Hematopoietic multipotent progenitor cell treated with erythropoietin and hydrocortisone succinate and interleukin-3 and kit ligand, for 8 days (in vitro differentiated cells): Measurements from ENCODE around the gene CDC42BPB.
A peak's percentile ranks its signal among the peaks of the same experiment; 100 is the strongest.
"Not testable (repeated sequence)": the region's sequence is repeated elsewhere in the genome, so short reads cannot be mapped to it uniquely, and the experiment has no call there.

ENCODE experiments used
- DNase-seq: peaks from one replicate; pipeline ENCODE4 v3.0.0-alpha.2; 2015

Gene CDC42BPB

DNA sequence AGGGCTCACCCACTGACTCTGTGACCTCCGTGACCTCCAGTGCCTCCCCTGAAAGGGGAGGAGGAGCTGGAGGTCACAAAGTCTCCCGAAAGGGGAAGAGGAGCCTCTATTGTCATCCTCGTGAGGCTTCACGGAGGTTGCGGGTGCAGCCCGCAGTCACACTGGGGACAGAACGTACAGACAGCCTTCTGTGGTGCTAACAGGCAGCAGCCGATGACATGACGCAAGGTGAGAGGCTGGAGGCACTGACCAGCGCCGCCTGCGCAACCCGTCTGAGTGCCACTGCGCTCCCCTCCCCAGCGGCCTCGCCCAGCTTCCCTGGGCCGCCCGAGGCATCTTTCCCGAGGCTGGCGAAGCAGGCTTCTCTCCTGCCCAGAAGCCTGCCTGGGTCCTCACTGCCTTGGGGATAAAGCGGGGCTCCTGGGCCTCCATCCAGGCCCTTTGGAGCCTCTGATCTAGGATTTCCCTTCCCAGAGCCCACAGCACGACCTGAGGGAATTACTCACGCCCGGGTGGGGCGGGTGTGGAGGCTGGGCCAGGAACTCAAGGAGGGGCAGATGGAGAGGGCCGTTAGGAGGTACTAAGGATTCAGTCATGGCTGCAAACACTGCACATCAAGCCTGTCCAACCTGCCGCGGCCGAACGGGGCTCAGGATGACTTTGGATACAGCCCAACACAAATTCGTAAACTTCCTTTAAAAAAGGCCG, 14.3 kb upstream of the CDC42BPB start:
- no peak for DNase-seq

DNA sequence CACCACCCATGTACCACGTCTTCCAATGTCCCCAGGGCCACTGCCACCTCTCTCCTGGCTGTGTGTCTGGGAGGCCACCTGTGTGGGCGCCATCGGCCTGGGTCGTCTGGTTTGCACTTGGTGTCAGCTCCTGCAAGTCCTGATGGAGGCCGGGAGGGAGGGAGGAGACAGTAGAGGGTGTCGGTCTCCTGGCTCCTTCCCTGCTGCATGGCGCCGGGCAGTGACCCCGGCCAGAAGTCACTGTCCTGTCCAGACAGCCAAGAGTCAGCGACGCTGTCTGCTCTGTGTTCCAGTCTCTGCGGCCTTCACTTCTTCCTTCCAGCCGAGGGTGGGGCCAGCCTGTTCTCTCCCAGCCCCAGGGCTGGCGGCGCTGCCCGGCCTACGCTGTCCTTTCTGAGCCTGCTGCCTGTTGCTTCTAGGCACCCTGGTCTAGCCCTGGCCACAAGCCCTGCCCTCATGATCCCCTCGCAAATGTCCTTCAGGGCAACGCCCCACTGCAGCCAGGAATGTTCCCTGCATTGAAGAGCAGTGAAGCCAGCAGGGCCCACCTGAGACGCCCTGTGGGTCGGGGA, 13.7 kb upstream of the CDC42BPB start:
- DNase-seq: no peak

DNA sequence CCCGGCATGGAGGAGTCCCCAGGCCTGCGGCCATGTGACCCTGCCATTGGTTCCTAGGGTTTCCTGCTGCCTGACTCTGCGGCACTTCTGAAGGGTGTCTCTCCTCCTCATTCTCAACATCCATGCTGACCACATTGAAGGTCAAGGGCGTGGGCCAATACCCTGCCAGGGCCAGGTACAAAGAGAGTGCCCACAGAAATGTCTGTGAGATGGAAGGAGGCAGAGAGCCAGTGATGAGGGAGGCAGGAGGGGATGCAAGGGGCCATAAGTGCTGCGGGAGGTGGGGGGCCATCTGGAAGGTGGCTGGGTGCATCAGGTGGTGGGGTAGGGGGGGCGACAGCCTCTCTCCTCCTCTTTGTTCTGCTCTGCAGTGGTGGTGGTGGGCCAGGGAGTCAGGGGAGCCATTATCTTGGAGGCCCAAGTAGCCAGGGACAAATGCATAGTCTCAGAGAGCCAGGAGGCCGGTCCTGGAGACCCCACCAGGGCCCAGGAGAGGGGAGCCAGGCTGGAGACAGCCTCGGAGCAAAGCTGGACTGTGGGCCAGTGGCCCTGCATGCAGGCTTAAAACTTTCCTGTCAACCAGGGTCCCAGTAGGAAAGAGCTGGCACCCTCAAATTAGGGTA, 13.0 kb upstream of the CDC42BPB start:
- DNase-seq: no peak

DNA sequence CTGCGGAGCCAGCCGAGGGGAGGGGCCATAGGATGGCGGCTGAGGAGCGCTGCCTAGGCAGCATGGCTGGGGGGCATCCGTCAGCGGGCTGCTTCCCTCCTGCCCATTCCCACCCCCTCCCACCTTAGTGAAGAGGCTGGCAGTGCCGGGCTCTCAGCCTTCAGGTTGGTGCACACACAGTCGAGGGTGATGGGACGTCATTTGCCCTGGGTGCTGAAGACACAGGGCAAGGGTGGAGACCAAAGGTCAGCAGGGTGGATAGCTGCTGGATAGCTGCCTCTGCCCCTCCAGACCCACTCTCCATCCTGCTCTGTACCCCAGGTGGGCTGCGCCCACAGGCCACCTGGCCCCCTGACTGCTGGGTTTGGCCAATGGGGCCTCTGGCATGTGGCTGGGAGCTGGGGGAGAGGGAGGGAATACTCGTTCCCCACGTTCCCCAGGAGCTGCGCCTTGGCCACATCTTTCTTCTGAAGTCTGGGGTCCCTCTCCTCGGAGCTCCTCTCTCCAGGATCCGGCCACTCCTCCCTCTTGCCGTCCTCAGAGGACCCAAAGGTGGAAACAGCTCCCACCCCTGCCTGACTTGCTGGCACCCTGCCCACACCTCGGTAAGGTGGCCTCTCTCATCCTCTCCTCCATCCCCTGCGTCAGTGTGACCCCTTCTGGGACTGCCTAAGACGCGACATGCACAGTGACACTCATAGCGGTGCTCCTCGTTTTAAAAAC, 11.2 kb upstream of the CDC42BPB start:
- DNase-seq: no peak

DNA sequence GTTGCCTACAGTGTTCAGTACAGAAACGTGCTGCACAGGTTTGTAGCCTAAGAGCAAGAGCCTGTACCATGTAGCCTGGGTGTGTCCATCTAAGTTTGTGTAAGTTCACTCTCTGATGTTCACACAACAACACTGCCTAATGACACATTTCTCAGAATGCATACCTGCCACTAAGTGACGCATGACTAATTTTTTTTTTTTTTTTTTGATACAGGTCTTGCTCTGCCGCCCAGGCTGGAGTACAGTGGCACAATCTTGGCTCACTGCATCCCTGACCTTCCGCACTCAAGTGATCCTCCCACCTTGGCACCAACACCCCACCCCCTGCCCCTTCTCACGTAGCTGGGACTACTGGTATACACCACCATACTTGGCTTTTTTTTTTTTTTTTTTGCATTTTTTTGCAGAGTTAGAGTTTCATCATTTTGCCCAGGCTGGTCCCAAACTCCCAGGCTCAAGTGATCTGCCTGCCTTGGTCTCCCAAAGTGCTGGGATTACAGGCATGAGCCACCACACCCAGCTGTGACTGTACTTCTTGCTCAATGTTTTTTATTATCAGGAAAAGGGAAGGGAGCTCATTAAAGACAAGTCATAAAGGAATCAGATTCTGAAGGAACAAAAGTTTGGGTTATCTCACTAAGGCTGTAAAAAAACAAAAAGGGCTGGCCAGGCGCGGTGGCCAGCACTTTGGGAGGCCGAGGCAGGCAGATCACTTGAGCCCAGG, 10.0 kb upstream of the CDC42BPB start:
- DNase-seq: no peak

DNA sequence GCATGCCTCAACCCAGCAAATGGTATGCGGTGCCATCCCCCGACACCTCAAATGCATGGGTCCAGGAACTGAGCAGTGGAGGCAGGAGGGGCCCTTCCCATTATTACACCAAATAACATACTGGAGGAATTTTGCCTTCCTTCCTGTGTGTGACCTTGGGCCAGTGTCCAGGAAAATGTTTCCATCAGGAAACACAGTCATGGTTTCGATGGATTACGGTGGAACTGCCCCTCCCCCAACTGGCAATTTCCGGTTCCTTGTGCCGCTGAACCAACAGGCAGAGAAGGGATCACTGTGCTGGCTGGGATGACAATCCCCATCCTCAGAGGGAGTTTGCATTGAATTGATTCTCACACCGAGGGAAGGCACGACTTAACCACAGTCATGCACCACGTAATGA, 9.1 kb upstream of the CDC42BPB start:
- DNase-seq: no peak

DNA sequence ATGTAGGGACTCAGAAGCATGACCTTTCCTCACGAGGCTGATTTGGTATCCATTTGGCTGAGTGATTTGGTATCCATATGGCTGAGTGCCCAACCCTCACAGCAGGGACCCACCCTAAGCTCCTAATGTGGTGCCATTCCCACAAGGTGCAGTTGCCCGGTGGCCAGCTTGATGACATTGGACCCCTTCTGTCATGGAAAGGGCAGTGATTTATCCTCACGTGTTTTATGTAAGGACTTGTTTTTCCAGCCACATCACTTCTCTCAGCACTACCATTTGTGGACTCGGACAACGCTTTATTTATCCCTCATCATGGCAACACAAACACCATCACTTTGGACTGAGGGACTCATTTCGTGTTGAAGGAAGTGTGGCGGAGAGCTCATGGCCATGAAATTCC, 8.5 kb upstream of the CDC42BPB start:
- DNase-seq: no peak

DNA sequence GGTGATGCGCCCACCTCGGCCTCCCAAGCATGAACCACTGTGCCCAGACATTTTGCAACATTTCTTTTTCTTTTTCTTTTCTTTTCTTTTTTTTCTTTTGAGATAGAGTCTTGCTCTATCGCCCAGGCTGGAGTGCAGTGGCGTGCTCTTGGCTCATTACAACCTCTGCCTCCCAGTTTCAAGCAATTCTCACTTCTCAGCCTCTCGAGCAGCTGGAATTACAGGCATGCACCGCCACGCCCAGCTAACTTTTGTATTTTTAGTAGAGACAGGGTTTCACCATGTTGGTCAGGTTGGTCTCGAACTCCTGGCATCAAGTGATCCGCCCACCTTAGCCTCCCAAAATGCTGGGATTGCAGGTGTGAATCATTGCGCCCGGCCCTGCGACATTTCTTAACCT, 7.6 kb upstream of the CDC42BPB start:
- no peak for DNase-seq

DNA sequence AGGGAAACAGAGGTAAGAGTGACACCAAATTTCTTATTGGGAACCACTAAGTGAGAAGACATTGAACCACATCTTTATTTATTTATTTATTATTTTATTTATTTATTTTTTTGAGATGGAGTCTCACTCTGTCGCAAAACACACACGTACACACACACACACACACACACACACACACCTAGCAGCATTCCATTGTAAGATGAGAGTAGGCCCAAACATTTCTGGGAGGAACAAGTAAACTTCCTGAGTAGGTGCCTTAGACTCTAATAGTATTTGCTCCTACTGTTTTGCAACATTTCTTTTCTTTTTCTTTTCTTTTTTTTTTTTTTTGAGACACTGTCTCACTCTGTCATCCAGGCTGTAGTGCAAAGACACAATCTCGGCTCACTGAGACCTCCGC, 7.1 kb upstream of the CDC42BPB start:
- no peak for DNase-seq

DNA sequence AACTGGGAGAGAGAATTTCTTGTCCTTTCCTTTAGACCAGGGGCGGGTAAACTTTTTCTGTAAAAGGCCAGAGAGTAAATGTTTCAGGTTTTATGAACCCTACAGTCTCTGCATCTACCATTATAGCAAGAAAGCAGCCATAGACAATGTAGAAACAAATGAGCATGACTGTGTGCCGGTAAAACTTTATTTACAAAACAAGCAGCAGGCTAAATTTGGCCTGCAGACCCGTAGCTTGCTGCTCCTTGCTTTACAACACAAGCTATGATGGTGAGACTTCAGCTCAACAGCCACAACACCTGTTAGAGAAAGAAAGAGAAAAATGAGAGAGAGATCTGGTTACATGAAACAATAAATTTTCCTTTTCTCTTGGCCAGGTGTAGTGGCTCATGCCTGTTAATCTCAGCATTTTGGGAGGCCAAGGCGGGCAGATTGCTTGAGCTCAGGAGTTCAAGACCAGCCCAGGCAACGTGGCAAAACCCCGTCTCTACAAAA, 4.2 kb upstream of the CDC42BPB start:
- DNase-seq: no peak

DNA sequence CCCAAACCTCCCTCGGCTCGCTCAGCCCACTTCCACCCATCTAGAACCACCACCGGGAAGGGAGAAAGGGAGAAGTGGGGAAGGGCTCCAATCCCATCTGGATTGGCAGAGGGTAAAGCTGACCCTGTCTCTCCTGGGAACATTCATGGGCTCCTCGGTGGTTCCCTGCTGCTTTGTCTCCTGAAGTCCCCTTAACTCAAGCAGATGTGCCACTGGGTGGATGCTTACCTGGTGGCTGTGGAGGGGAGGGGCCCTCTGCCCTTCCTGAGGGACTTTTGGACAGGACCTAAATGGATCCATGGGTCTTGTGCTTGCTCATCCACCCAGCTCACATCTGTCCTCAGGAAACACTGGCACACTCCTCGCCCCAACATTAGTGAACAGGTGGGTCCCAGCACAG, 2.2 kb upstream of the CDC42BPB start:
- no peak for DNase-seq

DNA sequence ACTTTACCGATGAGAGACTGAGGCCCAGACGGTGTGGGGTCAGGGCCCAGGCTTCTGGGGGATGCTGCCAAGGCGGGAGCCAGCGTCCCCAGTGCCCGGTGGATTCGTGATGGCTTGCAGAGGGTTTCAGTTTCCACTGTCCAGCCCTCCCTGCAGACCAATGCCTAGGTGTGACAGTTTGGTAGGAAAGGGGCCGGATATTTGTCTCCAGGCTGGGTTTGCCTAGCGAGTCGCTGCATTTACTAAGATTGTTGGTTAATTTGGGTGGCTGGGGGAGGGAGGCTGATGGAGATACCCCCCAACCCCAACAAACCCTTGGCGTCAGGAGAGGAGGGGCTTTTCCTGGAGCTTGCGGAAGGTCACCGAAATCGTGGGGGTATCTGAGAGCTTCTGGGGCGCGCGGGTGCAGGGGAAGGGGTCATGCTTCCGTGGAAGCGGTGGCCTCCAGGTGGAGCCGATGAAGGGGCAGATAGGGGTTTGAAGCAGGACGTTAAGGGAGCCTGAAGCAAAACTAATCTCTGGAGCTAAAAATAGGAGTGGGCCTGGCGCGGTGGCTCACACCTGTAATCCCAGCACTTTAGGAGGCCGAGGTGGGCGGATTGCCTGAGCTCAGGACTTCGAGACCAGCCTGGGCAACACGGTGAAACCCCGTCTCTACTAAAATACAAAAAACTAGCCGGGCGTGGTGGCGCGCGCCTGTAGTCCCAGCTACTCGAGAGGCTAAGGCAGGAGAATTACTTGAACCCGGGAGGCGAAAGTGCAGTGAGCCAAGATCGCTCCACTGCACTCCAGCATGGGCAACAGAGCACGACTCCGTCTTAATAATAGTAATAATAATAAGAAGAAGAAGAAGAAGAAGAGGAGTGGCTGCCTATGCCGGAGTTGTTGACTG, 1.1 kb upstream of the CDC42BPB start:
- no peak for DNase-seq

DNA sequence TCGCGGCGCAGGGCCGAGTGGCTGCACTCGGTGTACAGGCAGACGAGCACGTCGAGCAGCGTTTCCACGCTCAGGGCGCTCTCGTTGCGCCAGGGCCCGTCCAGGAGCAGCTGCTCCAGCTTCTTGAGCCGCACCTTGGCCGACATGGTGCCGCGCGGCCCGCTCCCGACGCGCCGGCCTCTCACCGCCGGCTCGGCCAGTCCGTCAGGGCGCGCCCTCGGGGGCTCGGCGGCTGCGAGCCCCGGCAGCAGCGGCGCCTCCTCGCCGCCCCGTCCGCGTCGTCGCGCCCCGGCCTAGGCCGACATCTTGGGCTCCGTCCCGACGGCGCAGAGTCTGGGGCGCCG, 349 bp downstream of the CDC42BPB start:
- DNase-seq: peak; percentile 4

DNA sequence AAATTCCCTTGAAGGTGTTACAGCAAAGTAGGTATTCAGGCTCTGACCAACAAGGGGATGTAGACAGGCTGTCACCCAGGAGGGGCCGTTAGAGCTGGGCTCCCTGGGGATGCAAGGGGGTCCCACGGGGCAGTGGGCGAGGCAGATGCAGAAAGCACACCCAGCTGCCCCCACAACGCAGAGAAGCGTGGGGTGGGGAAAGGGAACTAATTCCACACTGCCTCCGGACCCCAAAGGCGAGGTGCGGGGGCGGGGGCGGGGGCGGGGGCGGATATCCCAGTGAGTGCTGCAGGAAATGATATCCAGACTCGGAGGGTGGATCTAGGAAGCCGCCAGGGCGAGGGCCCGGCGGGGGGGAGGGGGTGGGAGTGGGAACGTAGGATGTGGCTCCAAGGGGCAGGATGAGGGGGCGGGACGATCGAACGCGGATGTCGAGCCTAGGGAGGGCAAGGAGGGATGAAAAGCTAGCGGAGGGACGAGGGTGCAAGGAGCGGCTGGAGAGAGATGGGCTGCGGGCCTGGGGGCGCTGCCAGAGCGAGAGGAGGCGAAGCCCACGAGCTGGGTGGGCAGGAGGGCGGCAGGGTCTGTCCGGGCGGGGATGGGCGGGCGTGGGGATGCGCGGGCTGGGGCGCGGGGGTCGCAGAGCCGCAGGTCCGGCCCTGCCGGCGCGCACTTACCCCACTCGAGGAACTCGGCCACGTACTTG, 874 bp downstream of the CDC42BPB start:
- peak; percentile 16 for DNase-seq

DNA sequence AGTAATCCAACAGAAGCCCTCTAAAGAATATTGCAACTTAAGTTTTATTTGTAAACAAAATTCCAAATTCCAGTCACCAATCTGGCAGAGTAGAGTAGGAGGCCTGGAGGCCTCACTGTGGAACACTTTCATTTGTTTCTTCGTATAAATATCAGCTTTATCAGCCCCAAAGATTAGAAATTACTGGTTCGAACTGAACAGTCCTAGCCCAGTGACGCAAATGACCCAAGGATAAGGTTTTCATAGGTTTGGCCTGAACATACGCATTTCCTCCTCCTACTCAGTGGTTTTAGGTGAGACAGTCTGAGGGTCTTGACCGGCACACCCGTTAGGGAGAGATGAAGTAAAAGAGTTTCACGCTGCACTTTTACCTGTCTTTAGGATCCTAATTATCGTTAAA, 1.7 kb downstream of the CDC42BPB start:
- no peak for DNase-seq

DNA sequence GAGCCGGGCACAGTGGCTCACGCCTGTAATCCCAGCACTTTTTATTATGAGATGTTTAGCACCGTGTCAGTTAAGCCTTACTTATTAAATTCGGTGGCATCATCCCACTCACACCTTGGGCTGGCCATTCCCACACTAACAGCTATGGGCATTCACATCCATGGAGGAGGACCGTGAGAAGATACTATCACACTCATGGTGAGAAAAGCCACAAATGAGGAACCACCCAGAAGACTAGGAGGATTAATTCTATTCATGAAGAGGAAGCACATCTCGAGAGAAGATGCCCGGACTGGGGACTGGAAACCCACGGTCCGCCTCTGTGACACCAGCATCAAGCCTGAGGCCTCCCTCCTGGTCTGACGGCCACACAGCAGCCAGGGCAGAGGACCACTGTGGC, 4.9 kb downstream of the CDC42BPB start:
- peak; percentile 4 for DNase-seq

DNA sequence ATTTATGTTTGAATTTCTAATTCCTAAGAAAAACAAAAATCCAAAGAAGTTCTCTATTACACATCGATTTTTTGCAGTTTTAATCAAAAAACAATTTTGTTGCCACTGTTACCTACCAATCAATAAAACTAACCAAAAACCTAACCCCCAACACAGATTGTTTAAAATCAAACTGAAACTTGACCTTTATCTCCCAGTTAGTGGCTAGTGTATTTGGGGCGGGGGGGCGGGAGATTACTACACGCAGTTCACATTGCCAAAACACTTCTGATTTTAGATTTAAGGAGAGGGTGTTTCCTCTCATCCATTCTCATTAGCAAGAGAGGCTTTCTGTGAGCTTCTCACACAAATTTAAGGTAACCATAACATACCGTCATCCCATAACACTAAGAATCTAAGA, 6.4 kb downstream of the CDC42BPB start:
- no peak for DNase-seq

DNA sequence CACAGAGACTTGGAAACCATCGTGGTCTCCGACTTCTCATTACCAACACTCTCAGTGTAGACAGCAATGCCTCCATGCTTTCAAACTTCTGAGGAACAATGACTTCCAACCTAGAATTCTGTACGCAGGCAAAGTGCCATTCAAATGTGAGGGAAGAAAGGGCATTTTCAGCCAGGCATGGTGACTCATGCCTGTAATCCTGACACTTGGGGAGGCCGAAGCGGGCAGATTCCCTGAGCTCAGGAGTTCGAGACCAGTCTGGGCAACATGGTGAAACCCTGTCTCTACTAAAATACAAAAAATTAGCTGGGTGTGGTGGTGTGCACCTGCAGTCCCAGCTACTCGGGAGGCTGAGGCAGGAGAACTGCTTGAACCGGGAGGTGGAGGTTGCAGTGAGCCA, 9.9 kb downstream of the CDC42BPB start:
- DNase-seq: not testable (repeated sequence)

DNA sequence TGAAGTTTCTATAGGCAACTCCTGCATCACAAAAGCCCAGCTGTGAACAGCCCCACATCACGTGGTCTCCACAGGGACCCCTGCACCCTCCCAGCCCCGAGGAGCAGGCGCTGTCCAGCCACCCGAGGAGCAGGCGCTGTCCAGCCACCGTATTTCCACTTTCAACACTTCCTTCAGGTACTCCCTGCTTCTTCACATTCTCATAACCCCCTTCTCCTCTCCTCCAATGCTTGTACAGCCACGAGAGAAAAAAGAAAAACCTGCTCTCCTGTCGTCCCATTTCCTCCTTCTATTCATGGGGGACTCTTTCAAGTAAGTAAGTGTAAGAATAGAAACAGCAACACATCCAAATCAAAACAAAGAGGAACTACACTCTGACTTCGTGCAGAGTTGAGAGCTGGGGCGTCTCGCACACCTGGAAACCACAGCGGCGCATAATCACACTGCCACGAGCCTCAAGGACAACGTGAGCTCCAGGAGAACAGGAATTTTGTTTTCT, 11.9 kb downstream of the CDC42BPB start:
- DNase-seq: no peak

DNA sequence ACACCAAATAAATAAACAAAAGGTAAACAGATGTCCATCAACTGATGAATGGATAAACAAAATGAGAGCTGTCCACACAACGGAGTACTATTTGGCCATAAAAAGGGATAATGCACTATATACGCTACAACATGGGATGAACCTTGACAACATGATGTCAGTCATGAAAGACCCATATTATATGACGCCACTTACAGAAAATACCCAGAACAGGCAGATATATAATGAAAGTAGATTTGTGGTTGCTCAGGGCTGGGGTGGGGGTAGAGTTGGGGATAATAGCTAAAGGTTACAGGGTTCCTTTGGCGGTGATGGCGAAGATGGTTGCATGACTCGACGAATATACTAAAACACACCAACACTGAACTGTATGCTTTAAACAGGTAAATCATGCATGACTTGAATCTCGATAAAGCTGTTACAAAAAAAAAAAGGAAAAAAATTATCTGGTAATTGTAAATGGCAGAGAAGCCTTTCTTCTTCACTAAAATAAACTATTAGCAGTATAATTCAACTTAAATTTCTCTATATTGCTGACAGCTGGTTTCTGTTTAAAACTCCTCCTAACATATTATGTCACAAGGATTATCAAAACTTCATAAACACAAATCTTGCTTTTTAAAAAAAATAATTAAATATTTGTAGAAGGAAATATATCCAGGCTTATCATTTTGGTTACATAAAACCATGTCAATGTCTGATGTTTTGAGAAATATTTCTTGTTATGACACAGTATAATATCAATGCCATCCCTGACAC, 13.9 kb downstream of the CDC42BPB start:
- no peak for DNase-seq

DNA sequence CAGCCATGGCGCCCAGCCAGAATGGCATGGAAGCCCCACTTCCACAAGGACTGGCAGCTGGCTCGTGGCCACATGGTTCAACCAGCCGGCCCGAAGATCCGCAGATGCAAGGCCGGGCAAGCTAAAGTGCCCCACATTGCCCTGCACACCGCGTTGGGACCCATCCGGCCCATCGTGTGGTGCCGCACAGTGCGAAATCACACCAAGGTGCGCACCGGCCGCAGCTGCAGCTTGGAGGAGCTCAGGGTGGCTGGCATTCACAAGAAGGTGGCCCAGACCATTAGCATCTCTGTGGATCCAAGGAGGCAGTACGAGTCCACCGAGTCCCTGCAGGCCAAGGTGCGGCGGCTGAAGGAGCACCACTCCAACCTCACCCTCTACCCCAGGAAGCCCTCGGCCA, 15.9 kb downstream of the CDC42BPB start:
- no peak for DNase-seq
